ENCODE results near the gene RCE1.

Gene RCE1

DNA sequence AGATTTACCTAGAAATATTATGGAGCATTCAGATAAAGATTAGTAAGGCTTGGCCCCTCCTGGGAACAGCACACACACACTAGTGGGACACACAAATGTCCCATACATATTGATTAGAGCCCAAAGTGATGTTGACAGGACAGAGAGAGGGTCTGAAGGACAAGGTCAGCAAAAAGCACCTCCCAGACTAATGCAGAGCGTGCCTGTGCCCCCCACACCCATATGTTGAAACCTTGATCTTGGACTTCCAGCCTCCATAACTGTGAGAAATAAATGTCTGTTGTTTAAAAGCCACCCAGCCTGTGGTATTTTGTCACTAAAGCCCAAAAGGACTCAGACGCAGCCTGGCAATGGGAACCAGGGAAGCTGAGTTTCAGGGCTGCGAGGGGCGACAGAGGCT lies 41.2 kb downstream of the RCE1 start:
- no peak for DNase-seq (ENCODE audit: low read depth)
- TF ChIP-seq, protein P1, sequence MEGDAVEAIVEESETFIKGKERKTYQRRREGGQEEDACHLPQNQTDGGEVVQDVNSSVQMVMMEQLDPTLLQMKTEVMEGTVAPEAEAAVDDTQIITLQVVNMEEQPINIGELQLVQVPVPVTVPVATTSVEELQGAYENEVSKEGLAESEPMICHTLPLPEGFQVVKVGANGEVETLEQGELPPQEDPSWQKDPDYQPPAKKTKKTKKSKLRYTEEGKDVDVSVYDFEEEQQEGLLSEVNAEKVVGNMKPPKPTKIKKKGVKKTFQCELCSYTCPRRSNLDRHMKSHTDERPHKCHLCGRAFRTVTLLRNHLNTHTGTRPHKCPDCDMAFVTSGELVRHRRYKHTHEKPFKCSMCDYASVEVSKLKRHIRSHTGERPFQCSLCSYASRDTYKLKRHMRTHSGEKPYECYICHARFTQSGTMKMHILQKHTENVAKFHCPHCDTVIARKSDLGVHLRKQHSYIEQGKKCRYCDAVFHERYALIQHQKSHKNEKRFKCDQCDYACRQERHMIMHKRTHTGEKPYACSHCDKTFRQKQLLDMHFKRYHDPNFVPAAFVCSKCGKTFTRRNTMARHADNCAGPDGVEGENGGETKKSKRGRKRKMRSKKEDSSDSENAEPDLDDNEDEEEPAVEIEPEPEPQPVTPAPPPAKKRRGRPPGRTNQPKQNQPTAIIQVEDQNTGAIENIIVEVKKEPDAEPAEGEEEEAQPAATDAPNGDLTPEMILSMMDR (IDR thresholded peaks at IDR 0.05; ENCODE audit: low read length, missing control alignments) = no peak
- H3K4me3 ChIP-seq (replicated peaks; ENCODE audit: low read depth, low read length) = no peak overlapping the region

DNA sequence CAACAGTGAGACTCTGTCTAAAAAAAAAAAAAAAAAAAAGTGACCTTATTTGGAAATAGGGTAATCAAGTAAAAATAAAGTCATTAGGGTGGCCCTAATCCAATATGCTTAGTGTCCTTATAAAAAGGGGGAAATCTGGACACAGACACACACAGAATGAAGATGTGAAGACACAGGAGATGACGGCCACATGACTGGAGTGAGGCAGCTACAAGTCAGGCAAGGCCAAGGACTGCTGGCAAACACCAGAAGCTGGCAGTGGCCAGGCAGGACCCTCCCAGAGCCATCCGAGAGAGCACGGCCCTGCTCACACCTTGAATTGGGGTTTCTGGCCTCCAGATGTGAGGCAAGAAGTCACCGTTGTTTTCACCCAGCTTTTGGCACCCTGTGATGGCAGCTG lies 42.2 kb downstream of the RCE1 start:
- no peak for DNase-seq (ENCODE audit: low read depth)
- TF ChIP-seq, protein P1 (IDR thresholded peaks at IDR 0.05; ENCODE audit: low read length, missing control alignments) = no peak
- H3K4me3 ChIP-seq (replicated peaks; ENCODE audit: low read depth, low read length) = no peak overlapping the region

DNA sequence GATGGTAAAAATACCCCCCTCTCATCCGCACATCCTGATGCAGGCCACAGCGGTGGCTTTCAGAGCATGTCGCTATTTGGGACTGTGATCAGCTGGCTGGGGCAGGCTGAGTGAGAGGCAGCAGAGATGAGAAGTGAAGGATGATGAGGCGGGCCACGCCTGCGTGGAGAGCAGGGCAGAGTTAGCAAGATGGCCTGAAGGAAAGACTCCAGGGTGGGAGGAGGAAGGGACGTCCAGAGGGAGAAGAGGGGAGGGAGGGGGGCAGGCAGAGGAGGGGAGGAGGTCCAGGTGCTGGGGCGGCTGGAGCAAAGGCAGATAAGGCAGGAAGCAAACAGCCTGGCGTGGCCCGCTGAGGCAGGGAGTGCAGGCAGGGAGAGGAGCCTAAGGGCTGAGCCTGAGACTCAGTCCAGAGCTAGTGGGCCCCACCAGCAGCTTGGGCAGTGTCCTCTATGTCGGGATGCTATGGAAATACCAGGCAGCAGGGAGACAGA lies 42.8 kb downstream of the RCE1 start:
- DNase-seq (ENCODE audit: low read depth) = no peak
- no peak overlapping the region for H3K4me3 ChIP-seq (replicated peaks; ENCODE audit: low read depth, low read length)
- TF ChIP-seq, protein P1 (IDR thresholded peaks at IDR 0.05; ENCODE audit: low read length, missing control alignments) = no peak

DNA sequence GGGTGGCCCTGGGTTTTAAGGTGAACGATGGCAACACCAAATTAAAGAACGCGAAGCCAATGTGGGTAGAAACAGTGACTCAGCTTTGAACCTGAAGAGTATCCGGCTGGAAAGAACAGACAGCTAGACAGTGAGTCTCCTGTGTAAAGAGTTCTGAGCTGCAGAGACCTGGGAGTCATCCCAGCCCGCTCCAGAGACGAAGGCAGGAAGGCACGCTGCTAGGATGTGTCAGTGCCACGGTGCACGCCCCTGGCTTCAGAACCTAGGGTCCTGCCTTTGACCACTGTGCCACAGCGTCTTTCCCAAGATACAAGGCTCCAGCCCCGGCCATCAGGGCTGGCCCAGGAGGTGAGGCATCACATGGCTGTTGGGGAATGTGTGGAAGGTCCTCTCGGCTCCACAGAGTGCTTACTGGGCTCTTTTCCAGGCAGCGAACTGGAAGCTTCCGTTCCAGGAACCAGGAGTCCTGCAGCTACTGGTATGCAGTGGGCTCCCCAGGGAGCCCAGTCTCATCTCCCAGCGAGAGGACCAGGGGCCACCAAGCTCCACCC lies 43.5 kb downstream of the RCE1 start:
- DNase-seq (ENCODE audit: low read depth) = peak; percentile 66
- TF ChIP-seq, protein P1 (IDR thresholded peaks at IDR 0.05; ENCODE audit: low read length, missing control alignments) = no peak
- H3K4me3 ChIP-seq (replicated peaks; ENCODE audit: low read depth, low read length) = no peak overlapping the region

DNA sequence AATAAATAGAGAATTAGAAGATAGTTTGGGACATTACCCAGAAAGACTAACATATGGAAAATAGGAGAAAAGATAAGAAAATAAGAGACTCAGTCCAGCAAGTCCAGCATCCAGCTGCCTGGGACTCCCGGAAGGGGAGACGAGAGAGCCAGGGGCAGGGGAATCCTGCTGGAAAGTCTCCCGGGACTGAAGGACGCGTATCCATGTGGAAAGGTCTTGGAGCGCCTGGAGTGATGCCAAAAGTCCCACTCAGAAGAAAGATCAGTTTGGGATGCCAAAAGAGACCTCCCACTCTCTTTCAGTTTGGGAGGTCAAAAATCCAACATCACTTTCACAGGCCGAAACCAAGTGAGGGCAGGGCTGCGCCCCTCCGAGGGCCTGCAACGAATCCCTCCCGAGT lies 44.3 kb downstream of the RCE1 start:
- H3K4me3 ChIP-seq (replicated peaks; ENCODE audit: low read depth, low read length) = no peak overlapping the region
- TF ChIP-seq, protein P1 (IDR thresholded peaks at IDR 0.05; ENCODE audit: low read length, missing control alignments) = no peak
- DNase-seq (ENCODE audit: low read depth) = no peak

DNA sequence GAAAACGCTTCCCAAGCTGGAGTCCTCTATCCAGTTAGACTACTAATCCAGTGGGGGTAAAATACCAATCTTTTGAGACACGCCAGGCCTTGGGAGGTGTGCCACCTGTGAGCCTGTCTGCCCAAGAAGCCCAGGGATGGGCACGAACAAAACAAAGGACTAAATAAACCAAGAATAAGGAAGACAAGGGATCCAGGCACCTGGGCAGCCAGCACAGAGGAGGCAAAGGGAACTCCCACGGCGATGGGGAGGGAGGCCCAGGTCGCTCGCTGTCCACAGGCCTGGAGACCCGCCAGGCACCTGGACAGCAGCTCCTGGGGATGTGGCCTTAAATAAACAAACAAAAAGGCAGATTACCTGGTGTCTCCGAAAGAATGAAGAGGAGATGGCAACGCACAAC lies 45.0 kb downstream of the RCE1 start:
- no peak for DNase-seq (ENCODE audit: low read depth)
- H3K4me3 ChIP-seq (replicated peaks; ENCODE audit: low read depth, low read length) = no peak overlapping the region
- TF ChIP-seq, protein P1 (IDR thresholded peaks at IDR 0.05; ENCODE audit: low read length, missing control alignments) = no peak

DNA sequence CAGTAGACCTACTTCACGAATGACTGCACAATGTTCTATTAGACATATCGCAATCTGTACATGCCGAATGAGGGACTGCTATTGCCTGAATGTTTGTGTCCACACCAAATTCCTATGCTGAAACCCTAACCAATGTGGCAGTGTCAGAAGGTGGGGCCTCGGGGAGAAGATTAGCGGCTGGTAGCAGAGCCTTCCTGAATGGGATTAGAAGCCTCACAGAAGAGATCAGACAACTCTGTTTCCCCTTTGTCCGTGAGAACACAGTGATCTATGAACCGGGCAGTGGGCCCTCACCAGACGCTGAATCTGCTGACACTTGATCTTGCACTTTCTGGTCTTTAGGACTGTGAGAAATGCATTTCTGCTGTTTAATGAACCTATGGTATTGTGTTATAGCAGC lies 46.7 kb downstream of the RCE1 start:
- DNase-seq (ENCODE audit: low read depth) = no peak
- H3K4me3 ChIP-seq (replicated peaks; ENCODE audit: low read depth, low read length) = no peak overlapping the region
- TF ChIP-seq, protein P1 (IDR thresholded peaks at IDR 0.05; ENCODE audit: low read length, missing control alignments) = no peak

Data from fibroblast of pulmonary artery (primary cell).